K562 (cell line): ENCODE data around the gene NR0B2. TPM values are rescaled to one million over a fixed set of nuclear protein-coding genes. Genes with fewer than 3 reads are reported as not detected.

Experiments used
- CHCHD3 ChIP-seq: fragments of 250-450 bp; sonication (Bioruptor Pico); IDR thresholded peaks from 2 replicates; pipeline ENCODE4 v2.1.2; 2022; ENCODE audit warnings: mild to moderate bottlenecking
- ELF4 ChIP-seq: fragments of 450-650 bp; formaldehyde crosslinking; IDR thresholded peaks from 2 replicates; pipeline ENCODE4 v1.4.0; 2022; ENCODE audit warnings: missing genetic modification characterization
- FIP1L1 ChIP-seq: fragments of 200-400 bp; formaldehyde crosslinking; IDR thresholded peaks from 2 replicates; pipeline ENCODE4 v1.6.1; 2018; ENCODE audit warnings: mild to moderate bottlenecking, low read depth, low read length; ENCODE audit not compliant: poor library complexity, severe bottlenecking
- POLR3A ChIP-seq: IDR thresholded peaks from 2 replicates; pipeline ENCODE4 v1.6.1; 2011; ENCODE audit warnings: borderline replicate concordance, mild to moderate bottlenecking, moderate library complexity; ENCODE audit not compliant: insufficient read length, insufficient read depth; ENCODE audit errors: extremely low read depth
- POLR3G ChIP-seq: IDR thresholded peaks from 2 replicates; pipeline ENCODE4 v1.6.1; 2011; ENCODE audit not compliant: insufficient read length, insufficient replicate concordance; ENCODE audit errors: extremely low read depth
- RNF2 ChIP-seq: sonication (generic); IDR thresholded peaks from 2 replicates; pipeline ENCODE4 v1.6.1; 2016
- TAF7 ChIP-seq: fragments of 450-650 bp; IDR thresholded peaks from 2 replicates; pipeline ENCODE4 v1.6.1; 2016; ENCODE audit warnings: missing genetic modification characterization, missing compliant biosample characterization
- ZNF282 ChIP-seq: sonication (generic); formaldehyde crosslinking; IDR thresholded peaks from 2 replicates; pipeline ENCODE4 v1.8.1; 2023; ENCODE audit warnings: missing genetic modification reagents
- ZNF408 ChIP-seq: fragments of 250-450 bp; sonication (Bioruptor Pico); IDR thresholded peaks from 2 replicates; pipeline ENCODE4 v1.4.0; 2020; ENCODE audit warnings: low read depth, mild to moderate bottlenecking, moderate library complexity
- ZNF431 ChIP-seq: sonication (generic); formaldehyde crosslinking; IDR thresholded peaks from 2 replicates; pipeline ENCODE4 v1.8.0; 2022; ENCODE audit warnings: mild to moderate bottlenecking, missing genetic modification reagents
- ZNF445 ChIP-seq: fragments of 250-450 bp; sonication (Bioruptor Pico); IDR thresholded peaks from 2 replicates; pipeline ENCODE4 v1.4.0; 2020; ENCODE audit warnings: low read depth, mild to moderate bottlenecking, moderate library complexity
- ZNF778 ChIP-seq: fragments of 450-650 bp; formaldehyde crosslinking; IDR thresholded peaks from 2 replicates; pipeline ENCODE4 v1.4.0; 2020; ENCODE audit warnings: mild to moderate bottlenecking, moderate library complexity
- polyA plus RNA-seq, 8 experiments: library from polyadenylated mRNA; depleted of rRNA in 4 of 8; stranded (reverse) in 5 of 8; unstranded in 3 of 8; fragments of >200 nt; fragmentation: Nextera tagmentation in 2 of 8; fragmentation: Illumina TruSeq in 1 of 8; extraction: Ambion mirVana in 2 of 8; extraction: Trizol in 1 of 8; gene quantifications; 2 replicates each; pipeline versions ENCODE4 v1.2.1 to v1.2.3, GENCODE V29; 2011 to 2014; ENCODE audit warnings: inconsistent platforms in 1 of 8, missing spikeins in 1 of 8
- total RNA-seq, 7 experiments: library from RNA; depleted of rRNA in 6 of 7; stranded (reverse); fragments of >200 nt in 6 of 7; fragmentation: Illumina TruSeq in 2 of 7; extraction: Trizol in 2 of 7; gene quantifications; 2 replicates each; pipeline versions ENCODE4 v1.2.1 to v1.2.3, GENCODE V29; 2011 to 2021; ENCODE audit warnings: low replicate concordance in 1 of 7
- TF ChIP-seq, protein P1 (sequence below): fragments of 450-650 bp; formaldehyde crosslinking; IDR thresholded peaks from 2 replicates; pipeline ENCODE4 v1.4.0; 2020; ENCODE audit warnings: mild to moderate bottlenecking, moderate library complexity
- TF ChIP-seq, protein P2 (sequence below): fragments of 450-650 bp; IDR thresholded peaks from 2 replicates; pipeline ENCODE4 v1.6.1; 2017; ENCODE audit warnings: antibody characterized with exemption, mild to moderate bottlenecking
- TF ChIP-seq, protein P3 (sequence below): fragments of 250-450 bp; sonication (Bioruptor Pico); IDR thresholded peaks from 2 replicates; pipeline ENCODE4 v1.4.0; 2020
- TF ChIP-seq, protein P4 (sequence below), 2 experiments: fragments of 450-650 bp; IDR thresholded peaks; 2 replicates each; pipeline ENCODE4 v1.6.1; 2016
- TF ChIP-seq, protein P5 (sequence below): fragments of 250-450 bp; sonication (Bioruptor Pico); IDR thresholded peaks from 2 replicates; pipeline ENCODE4 v1.9.0; 2021; ENCODE audit warnings: mild to moderate bottlenecking, inconsistent platforms

NR0B2 gene
- total and polyA plus RNA-seq, 9 of the 15 experiments (the other 6 are each of a cell fraction or from before 2014, with no cell fraction given) = not detected

DNA sequence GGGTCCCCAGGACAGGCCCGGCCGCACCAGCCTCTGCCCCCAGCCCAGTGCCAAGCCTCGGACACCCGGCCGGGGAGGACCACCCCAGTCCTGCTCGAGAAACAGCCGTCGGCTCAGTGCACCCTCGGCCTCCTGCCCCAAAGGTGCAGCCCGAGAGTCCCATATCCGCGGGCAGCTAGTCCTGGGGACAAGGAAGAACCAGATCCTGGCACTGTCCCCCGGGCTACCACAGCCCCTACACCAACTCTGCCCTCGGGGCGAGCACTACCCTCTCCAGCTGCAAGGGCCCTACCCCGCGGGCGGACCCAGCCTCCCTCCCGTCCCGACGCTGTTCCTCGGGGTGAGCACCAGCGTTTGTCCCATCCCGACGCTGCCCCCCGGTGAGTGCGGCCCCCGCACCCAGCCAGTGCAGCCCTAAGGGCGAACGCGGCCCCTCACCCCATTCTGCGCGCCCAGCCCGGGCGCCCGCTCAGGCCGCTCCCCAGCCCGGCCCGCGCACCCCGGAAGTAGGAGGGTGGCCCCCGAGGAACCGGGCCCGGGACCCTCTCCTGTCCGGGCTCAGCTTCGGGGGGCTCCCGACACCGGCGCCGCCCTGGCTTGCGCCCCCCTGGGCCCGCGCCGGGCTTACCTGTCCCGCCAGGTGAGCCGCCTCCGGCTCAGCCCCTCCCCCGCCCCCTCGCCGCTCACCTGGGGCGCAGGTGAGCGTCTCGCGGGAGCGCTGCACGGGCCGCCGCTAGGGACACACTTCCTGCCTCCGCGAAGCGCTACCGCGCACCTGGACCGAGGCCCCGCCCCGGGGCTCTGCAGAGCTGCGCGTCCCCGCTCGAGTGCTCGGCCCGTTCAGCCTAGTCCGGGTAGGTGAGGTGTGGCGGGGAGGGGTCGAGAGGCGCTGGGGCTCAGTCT, 46.2 kb upstream of the NR0B2 start, which contains the start of gene KDF1 (continued):
- TF ChIP-seq, protein P1, sequence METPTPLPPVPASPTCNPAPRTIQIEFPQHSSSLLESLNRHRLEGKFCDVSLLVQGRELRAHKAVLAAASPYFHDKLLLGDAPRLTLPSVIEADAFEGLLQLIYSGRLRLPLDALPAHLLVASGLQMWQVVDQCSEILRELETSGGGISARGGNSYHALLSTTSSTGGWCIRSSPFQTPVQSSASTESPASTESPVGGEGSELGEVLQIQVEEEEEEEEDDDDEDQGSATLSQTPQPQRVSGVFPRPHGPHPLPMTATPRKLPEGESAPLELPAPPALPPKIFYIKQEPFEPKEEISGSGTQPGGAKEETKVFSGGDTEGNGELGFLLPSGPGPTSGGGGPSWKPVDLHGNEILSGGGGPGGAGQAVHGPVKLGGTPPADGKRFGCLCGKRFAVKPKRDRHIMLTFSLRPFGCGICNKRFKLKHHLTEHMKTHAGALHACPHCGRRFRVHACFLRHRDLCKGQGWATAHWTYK (CRISPR knock-in tag) = no peak
- TF ChIP-seq, protein P2, sequence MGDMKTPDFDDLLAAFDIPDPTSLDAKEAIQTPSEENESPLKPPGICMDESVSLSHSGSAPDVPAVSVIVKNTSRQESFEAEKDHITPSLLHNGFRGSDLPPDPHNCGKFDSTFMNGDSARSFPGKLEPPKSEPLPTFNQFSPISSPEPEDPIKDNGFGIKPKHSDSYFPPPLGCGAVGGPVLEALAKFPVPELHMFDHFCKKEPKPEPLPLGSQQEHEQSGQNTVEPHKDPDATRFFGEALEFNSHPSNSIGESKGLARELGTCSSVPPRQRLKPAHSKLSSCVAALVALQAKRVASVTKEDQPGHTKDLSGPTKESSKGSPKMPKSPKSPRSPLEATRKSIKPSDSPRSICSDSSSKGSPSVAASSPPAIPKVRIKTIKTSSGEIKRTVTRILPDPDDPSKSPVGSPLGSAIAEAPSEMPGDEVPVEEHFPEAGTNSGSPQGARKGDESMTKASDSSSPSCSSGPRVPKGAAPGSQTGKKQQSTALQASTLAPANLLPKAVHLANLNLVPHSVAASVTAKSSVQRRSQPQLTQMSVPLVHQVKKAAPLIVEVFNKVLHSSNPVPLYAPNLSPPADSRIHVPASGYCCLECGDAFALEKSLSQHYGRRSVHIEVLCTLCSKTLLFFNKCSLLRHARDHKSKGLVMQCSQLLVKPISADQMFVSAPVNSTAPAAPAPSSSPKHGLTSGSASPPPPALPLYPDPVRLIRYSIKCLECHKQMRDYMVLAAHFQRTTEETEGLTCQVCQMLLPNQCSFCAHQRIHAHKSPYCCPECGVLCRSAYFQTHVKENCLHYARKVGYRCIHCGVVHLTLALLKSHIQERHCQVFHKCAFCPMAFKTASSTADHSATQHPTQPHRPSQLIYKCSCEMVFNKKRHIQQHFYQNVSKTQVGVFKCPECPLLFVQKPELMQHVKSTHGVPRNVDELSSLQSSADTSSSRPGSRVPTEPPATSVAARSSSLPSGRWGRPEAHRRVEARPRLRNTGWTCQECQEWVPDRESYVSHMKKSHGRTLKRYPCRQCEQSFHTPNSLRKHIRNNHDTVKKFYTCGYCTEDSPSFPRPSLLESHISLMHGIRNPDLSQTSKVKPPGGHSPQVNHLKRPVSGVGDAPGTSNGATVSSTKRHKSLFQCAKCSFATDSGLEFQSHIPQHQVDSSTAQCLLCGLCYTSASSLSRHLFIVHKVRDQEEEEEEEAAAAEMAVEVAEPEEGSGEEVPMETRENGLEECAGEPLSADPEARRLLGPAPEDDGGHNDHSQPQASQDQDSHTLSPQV = no peak
- TF ChIP-seq CHCHD3 (CRISPR knock-in tag) (no peak), POLR3A (no peak), POLR3G (no peak), FIP1L1 (peak; percentile 69), RNF2 (no peak), ZNF282 (CRISPR knock-in tag) (no peak), ZNF431 (no peak), ZNF445 (no peak), ZNF408 (CRISPR knock-in tag) (no peak), ZNF778 (no peak), TAF7 (tag) (no peak), ELF4 (no peak)
- TF ChIP-seq, protein P3, sequence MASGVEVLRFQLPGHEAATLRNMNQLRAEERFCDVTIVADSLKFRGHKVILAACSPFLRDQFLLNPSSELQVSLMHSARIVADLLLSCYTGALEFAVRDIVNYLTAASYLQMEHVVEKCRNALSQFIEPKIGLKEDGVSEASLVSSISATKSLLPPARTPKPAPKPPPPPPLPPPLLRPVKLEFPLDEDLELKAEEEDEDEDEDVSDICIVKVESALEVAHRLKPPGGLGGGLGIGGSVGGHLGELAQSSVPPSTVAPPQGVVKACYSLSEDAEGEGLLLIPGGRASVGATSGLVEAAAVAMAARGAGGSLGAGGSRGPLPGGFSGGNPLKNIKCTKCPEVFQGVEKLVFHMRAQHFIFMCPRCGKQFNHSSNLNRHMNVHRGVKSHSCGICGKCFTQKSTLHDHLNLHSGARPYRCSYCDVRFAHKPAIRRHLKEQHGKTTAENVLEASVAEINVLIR = no peak
- TF ChIP-seq, protein P4, sequence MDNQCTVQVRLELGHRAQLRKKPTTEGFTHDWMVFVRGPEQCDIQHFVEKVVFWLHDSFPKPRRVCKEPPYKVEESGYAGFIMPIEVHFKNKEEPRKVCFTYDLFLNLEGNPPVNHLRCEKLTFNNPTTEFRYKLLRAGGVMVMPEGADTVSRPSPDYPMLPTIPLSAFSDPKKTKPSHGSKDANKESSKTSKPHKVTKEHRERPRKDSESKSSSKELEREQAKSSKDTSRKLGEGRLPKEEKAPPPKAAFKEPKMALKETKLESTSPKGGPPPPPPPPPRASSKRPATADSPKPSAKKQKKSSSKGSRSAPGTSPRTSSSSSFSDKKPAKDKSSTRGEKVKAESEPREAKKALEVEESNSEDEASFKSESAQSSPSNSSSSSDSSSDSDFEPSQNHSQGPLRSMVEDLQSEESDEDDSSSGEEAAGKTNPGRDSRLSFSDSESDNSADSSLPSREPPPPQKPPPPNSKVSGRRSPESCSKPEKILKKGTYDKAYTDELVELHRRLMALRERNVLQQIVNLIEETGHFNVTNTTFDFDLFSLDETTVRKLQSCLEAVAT (IDR thresholded peaks at IDR 0.05) = no peak
- TF ChIP-seq, protein P5, sequence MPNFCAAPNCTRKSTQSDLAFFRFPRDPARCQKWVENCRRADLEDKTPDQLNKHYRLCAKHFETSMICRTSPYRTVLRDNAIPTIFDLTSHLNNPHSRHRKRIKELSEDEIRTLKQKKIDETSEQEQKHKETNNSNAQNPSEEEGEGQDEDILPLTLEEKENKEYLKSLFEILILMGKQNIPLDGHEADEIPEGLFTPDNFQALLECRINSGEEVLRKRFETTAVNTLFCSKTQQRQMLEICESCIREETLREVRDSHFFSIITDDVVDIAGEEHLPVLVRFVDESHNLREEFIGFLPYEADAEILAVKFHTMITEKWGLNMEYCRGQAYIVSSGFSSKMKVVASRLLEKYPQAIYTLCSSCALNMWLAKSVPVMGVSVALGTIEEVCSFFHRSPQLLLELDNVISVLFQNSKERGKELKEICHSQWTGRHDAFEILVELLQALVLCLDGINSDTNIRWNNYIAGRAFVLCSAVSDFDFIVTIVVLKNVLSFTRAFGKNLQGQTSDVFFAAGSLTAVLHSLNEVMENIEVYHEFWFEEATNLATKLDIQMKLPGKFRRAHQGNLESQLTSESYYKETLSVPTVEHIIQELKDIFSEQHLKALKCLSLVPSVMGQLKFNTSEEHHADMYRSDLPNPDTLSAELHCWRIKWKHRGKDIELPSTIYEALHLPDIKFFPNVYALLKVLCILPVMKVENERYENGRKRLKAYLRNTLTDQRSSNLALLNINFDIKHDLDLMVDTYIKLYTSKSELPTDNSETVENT (CRISPR knock-in tag) = no peak
